ENCODE results near the gene CMTM3.
"Not testable (repeated sequence)": the region's sequence is repeated elsewhere in the genome, so short reads cannot be mapped to it uniquely, and the experiment has no call there.

The CMTM3 gene

DNA sequence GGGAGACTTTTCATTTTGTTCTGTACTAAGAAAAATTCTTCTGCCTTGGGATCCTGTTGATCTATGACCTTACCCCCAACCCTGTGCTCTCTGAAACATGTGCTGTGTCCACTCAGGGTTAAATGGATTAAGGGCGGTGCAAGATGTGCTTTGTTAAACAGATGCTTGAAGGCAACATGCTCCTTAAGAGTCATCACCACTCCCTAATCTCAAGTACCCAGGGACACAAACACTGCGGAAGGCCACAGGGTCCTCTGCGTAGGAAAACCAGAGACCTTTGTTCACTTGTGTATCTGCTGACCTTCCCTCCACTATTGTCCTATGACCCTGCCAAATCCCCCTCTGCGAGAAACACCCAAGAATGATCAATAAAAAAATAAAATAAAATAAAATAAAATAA, 27.1 kb downstream of the CMTM3 start:
- not testable (repeated sequence) for DNase-seq (ENCODE audit: low read depth in 3 of 3, low spot score in 1 of 3)

GRCh38 chr16:66634527-66635196, 30.2 kb downstream of the CMTM3 start:
- no peak for DNase-seq (ENCODE audit: low read depth in 3 of 3, low spot score in 1 of 3)

GRCh38 chr16:66635406-66635805, 30.9 kb downstream of the CMTM3 start:
- DNase-seq (ENCODE audit: low read depth in 3 of 3, low spot score in 1 of 3): no peak

DNA sequence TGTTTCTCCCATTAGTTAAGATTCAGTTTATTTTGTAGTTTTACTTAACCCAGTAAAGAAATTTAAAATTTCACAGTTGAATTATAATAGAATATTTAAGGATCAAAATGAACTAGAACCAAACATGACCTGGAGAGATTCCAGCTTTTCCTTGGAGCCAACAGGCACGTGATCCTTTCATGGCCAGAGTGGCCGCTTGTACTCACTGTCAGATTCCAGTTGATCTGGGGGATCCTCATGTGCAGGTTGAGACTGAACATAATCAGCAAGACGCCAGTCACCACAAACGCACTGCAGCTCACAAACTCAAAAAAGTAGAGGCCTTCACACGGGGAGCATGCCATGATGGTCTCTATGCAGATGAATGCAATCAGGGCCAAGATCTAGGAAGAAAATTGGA, 31.7 kb downstream of the CMTM3 start:
- DNase-seq (ENCODE audit: low read depth in 3 of 3, low spot score in 1 of 3): no peak

DNA sequence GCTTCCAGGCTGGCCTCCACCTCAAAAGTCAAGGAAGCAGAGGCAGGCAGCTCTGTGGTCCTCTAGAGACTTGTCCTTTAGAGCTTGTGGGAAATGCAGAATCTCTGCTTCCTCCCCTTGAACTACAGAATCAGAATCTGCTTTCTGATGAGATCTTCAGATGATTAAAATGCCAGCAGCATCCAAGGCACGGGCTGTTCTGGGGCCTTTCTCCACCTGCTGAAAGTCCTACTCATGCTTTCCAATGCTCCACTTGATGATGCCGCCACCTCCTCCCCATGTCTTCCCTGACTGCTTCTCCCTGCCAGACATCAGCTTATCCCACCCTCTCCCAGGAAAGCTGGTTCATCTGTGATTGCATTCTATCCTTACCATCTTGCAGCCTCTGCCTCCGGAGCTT, 33.3 kb downstream of the CMTM3 start:
- DNase-seq (ENCODE audit: low read depth in 3 of 3, low spot score in 1 of 3): no peak

GRCh38 chr16:66639091-66639885, 34.8 kb downstream of the CMTM3 start:
- no peak for DNase-seq (ENCODE audit: low read depth in 3 of 3, low spot score in 1 of 3)

DNA sequence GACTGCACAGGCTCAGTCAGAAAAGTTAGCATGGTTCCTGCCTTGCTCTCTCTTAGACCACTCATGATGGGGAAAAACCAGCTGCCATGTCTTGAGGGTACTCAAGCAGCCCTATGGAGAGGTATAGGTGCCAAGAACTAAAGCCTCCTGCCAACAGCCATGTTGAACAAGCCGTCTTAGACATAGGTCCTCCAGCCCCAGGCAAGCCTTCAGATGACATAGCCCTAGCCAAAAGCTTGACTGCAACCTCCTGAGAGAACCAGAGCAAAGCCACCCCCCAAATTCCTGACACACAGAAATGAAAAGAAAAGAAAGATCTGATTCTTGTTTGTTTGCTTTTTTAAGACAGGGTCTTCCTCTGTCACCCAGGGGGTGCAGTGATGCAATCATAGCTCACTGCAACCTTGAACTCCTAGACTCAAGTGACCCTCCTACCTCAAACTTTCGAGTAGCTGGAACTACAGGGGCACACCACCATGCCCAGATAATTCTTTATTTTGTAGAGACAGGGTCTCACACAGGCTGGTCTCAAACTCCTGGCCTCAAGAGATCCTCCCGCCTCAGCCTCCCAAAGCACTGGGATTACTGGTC, 36.3 kb downstream of the CMTM3 start:
- DNase-seq (ENCODE audit: low read depth in 3 of 3, low spot score in 1 of 3): no peak

DNA sequence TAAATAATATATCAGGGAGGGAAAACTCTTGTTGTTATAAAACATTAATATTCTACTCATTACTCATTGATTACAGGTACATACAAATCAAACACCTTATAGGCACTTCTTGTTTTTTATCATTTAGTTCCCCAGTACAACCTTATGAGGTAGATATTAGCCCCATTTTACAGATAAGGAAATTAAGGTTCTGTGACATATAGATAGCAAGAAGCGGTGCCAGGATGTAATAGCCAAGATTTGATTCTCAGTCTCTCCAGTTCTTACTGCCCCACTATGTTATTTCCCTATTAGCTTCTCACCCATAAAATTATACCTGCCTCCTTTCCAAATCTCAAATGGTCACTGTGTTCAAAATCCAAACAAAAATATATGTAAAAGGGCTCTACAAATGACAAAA, 36.9 kb downstream of the CMTM3 start:
- no peak for DNase-seq (ENCODE audit: low read depth in 3 of 3, low spot score in 1 of 3)

- no peak for DNase-seq (ENCODE audit: low read depth in 3 of 3, low spot score in 1 of 3)
Measured at GRCh38 chr16:66647866-66648265, 43.4 kb downstream of the CMTM3 start.

DNA sequence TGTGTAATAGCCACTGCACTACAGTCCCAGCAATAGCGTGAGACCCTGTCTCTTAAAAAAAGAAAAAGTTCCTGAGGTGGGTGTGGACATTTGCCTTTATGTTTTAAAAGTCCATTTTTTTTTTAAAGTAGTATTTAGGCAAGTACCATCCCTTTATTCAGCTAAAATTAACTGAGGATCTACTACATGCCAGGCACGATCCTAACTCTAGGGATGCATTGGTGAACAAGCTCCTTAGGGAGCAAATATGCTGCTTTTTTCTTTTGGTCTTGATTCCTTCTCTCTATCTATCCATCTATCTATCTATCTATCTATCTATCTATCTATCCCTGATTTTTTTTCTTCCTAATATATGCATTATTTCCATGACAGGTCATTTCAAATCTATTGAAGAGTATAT, 44.7 kb downstream of the CMTM3 start:
- DNase-seq (ENCODE audit: low read depth in 3 of 3, low spot score in 1 of 3): no peak

DNA sequence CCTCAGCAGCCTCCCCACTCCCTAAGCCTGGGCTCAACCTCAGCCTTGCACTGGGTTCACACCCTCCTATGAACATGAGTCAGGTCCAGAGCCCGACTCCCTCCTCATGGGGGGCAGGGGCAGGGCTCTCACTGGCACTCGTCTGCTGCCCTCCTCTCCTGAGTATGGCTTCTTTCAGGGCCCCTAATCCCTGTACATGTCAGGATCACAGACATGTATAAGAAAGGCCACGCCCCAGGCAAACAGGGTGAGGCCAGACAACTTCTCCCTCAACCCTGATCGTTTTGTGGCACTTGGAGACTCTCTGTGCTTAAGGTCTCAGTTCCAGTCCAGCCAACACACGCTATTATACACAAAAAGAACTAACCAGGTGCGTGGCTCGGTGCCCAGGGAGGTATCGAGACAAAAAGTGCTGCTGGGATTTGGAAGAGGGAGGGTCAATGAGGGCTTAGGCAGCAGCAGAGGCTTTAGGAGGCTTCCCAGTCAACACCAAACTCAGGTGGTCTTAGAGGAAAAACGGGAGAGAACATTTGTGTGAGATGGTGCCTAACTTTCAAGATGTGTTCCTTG, 45.2 kb downstream of the CMTM3 start:
- DNase-seq (ENCODE audit: low read depth in 3 of 3, low spot score in 1 of 3): no peak

DNA sequence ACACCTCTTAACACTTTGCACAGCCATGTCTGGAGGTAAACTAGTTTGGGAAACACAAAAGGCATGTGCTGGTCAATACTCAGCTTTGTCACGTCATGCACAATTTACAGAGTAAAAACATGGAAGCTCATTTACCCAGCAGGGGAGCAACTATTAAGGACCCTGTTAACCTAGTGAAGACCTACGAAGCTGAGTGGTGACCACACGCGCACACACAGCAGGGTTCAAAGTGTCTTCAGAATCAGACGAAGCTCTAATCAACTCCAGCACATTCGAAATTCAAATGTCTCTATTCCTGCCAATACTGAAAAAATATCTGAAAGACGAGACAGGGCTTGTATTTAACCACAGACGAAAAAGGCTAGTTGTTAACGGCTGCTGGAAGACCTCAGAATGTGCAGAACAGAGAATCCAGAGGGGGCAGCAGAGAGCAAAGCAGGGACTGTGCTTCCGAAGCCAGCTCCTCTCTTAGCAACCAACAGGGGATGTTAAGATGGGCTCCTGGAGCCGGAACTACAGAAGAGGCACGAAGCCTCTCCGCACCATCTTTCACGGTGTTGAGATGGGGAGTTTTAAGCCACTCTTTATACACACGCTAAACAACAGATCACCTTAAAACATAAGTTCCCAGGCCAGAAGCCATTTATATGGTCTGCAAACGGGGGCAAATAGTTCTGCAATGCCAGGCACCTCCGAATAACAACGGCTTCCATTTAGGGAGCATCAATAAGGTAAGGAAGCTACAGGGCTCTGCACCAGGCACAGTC, 46.4 kb downstream of the CMTM3 start:
- DNase-seq (ENCODE audit: low read depth in 3 of 3, low spot score in 1 of 3): peak; percentile 45 to 49 (median 45)

- no peak for DNase-seq (ENCODE audit: low read depth in 3 of 3, low spot score in 1 of 3)
Measured at GRCh38 chr16:66651474-66651765, 46.9 kb downstream of the CMTM3 start.

GRCh38 chr16:66651965-66652364, 47.5 kb downstream of the CMTM3 start:
- no peak for DNase-seq (ENCODE audit: low read depth in 3 of 3, low spot score in 1 of 3)

DNA sequence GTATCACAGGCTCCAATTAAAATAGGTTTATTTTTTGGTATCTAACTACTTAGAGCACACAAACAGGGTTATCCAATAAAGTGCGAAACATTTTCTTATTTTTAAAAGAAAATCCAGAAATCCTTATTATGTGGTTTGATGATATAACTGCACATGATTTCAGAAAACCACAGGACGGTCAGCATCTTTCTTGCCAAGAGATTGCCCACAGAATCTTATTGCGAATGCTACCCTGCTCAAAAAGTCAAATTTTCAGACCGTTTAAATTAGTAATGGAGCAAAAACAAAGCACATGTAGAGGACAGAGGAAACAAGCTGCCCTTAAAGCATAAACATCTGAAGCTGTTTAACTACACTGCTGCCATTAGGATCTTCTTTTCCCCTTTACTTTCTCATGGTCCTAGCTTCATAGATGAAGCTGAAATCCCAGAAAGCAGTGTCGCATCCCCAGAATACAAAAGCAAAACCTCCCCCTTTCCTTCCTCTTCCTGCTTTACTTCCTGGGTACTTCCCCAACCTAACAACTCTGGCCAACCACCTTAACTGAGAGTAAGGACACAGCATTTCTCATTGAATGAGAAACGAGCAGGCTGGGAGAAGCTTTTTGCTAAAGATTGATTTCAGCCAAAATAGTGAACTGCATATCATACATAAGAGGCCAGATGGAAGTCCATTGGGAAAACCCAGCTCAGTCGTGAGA, 48.3 kb downstream of the CMTM3 start:
- no peak for DNase-seq (ENCODE audit: low read depth in 3 of 3, low spot score in 1 of 3)

DNA sequence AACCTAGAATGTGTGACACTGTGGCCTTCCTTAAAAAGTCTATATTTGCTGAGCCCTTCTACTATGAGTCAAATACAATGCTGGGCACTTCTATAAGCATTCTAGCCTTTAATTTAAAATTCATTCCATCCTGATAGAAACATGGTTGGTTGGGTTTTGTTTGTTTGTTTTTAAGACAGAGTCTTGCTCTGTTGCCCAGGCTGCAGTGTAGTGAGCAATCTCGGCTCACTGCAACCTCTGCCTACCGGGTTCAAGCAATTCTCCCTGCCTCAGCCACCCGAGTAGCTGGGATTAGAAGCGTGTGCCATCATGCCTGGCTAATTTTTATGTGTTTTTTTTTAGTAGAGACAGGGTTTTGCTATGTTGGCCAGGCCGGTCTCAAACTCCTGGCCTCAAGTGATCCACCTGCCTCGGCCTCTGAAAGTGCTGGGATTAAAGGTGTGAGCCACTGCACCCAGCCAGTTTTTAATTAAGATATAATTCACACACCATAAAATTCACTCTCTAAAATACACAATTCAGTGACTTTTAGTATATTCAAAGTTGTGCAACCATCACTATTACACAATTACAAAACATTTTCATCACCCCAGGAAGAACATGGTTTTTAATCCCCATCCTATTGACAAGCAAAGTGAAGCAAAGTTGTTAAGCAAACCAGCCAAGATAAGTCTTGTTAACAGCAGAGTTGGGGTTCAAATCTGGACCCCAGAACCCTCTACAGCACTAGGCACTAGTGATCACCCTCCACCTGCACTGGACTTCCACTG, 49.3 kb downstream of the CMTM3 start:
- no peak for DNase-seq (ENCODE audit: low read depth in 3 of 3, low spot score in 1 of 3)

- DNase-seq (ENCODE audit: low read depth in 3 of 3, low spot score in 1 of 3): no peak
Measured at GRCh38 chr16:66656547-66656946, 52.0 kb downstream of the CMTM3 start.

- DNase-seq (ENCODE audit: low read depth in 3 of 3, low spot score in 1 of 3): no peak
Measured at GRCh38 chr16:66658143-66658859, 53.8 kb downstream of the CMTM3 start.

DNA sequence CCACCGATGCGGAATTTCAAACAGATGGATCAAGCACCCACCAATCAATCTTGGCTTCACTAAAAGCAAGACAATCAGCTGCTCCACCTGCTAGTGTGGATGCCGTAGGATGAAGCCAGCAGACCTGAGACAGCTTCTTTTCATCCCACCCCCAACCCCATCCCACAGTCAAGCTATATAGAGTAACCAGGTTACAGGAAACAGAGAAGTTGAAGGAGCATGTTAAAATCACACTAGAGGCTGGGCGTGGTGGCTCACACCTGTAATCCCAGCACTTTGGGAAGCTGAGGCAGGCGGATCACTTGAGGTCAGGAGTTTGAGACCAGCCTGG, 54.3 kb downstream of the CMTM3 start:
- no peak for DNase-seq (ENCODE audit: low read depth in 3 of 3, low spot score in 1 of 3)
